Activated T-helper 1 cell treated with Interleukin-2 at 50 U/mL for 16 hours (primary cell): ENCODE results near the gene PEAK3.

Experiments
- DNase-seq: peaks from one replicate; pipeline ENCODE4 v3.0.0-alpha.2; 2020; ENCODE audit warnings: low read depth

Gene PEAK3

DNA sequence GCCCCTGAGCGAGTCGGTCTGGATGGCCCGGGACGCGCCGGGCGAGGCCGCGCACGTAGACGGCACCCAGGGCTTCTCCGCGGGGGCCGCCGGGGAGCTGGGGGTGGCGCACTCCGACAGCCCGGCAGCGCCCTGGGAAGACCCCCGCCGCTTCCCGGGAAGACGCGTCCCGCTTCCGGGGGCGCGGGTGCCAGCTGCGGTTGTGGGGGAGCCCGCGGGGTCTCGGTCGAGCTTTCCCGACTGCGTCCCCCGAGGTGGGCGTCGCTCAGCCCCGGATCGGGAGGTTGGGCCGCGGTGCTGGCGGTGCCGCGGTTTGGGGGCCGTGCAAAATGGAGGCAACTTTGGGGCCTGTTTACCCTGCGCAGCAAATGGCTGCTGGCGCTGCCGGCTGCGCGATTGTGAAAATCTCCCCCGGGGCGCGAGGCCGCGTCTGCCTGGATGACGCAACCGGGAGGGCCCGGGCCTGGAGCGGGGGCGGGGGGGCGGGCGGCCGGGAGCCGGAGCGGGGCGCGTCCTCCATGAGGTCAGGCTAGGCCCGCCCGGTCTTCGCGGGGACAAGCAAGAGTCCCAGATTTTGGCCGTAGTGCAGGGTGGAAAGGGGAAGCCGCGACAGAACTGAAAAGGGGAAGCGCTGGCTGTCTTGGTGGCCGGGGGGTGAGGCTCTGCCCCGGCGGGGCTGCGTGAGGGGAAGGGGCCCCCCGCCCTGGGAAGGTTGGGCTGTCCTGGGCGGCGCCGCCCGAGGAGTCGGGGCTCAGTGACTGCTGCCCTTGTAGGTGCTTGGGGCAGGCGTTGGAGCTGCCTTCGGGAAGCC, 11.3 kb downstream of the PEAK3 start:
- DNase-seq, result peak; percentile 63

GRCh38 chr19:2270157-2270422, 11.9 kb downstream of the PEAK3 start:
- DNase-seq, result no peak

GRCh38 chr19:2269244-2270156, 12.5 kb downstream of the PEAK3 start:
- DNase-seq, result peak; percentile 99

DNA sequence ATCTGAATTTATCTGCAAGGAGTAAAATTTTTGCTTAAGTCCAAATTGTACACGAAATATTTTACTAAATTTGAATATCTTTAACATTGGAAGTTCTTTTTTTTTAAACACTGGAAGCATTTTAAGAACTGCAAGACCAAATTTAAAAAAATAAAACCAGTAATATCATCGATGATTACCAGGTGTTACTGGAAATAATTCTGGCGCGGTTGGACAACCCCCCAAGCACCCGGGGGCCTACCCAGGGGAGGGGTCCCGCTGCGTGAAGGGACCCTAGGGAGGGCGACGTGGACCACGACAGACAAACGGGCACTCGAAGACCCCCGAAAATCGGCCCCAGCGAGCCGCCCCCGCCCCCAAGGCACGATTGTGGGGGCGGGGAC, 13.1 kb downstream of the PEAK3 start:
- DNase-seq, result no peak

GRCh38 chr19:2268480-2268830, 13.5 kb downstream of the PEAK3 start:
- no peak for DNase-seq

GRCh38 chr19:2266183-2266993, 15.6 kb downstream of the PEAK3 start:
- no peak for DNase-seq

DNA sequence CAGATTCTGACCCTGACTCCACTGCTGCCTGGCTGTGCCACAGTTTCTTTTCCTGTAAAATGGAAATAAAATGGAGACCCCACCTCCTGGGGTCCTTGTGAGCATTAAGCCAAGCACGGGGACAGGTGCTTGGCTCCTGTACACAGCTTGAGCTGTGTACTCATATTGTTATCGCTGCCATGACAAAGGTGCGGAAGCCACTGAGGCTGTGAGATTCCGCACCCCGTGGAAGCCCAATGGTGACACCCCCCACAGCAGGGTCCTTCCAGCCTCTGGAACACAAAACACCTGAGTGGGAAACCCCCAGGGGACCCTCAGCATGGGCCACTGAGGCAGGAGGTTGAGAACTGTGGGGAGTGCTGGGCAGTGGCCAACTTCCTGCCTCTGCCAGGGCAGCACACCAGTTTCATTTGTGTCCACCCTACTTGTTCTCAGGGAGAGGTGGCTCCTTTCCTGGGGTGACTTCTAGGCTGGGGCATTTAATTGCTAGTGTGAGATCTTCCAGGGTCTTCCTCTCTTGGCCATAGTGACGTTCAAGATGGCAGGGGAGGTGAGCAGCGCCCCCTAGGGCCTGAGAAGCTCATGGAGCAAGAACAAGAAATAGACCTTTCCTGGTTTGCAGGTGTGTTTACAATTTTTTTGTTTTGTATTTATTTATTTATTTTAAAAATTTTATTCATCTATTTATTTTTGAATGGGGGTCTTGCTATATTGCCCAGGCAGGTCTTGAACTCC, 20.4 kb downstream of the PEAK3 start:
- DNase-seq, result no peak

DNA sequence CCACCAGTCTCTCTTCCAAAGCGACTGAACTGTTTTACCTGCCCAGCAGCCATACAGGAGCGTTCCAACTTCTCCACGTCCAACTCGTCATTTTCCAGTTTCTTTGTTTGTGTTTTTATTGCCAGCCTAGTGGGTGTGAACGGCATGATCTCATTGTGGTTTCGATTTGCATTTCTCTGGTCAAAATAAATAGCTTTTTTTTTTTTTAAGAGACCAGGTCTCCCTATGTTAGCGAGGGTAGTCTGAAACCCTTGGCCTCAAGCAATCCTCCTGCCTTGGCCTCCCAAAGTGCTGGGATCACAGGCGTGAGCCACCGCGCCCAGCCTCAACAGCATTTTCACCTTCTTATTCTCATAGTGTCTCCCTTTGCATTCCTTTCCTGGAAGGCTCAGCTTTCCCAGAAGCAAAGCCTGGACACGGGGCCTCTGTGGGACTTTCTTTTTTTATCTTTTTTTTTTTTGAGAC, 21.6 kb downstream of the PEAK3 start:
- DNase-seq, result no peak

DNA sequence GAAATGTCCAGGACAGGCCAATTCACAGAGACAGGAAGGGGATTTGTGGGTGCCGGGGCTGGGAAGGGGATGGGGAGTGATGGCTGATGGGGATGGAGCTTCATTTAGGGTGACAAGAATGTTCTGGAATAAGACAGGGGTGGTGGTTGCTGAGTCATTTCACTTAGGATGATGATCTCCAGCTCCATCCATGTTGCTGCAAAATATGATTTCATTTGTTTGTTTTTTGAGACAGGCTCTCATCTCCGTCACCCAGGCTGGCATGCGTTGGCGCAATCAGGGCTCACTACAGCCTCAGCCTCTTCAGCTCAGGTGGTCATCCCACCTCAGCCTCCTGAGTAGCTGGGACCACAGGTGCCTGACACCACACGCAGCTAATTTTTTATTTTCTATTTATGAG, 22.6 kb downstream of the PEAK3 start:
- no peak for DNase-seq

GRCh38 chr19:2255982-2256685, 25.8 kb downstream of the PEAK3 start, which contains the start of gene JSRP1:
Gene JSRP1 (minus strand): TSS chr19:2256417. CDS start chr19:2255314, 1,103 bp downstream.
- no peak for DNase-seq

GRCh38 chr19:2255112-2255845, 26.7 kb downstream of the PEAK3 start:
- DNase-seq, result no peak

GRCh38 chr19:2254064-2254872, 27.7 kb downstream of the PEAK3 start:
- DNase-seq, result no peak

- DNase-seq, result peak; percentile 54
Observed at GRCh38 chr19:2253106-2254063, 28.6 kb downstream of the PEAK3 start.

GRCh38 chr19:2252797-2253105, 29.2 kb downstream of the PEAK3 start:
- DNase-seq, result no peak

- no peak for DNase-seq
Observed at GRCh38 chr19:2252055-2252796, 29.7 kb downstream of the PEAK3 start.

GRCh38 chr19:2251106-2252054, 30.6 kb downstream of the PEAK3 start:
- no peak for DNase-seq

DNA sequence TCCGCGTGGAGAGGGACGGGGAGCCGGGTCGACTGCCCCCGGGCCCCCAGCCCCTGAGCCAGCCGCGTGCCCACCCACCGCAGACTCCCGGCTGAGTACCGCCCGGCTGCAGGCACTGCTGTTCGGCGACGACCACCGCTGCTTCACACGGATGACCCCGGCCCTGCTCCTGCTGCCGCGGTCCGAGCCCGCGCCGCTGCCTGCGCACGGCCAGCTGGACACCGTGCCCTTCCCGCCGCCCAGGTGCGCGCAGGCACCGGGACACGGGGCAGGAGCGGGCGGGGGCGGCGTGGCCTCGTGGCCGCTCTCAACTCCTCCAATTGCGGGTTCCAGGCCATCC, 31.2 kb downstream of the PEAK3 start:
- no peak for DNase-seq
